Dermis microvascular lymphatic vessel endothelial cell (primary cell): ENCODE results near the gene UFC1. TPM values are rescaled to one million over a fixed set of nuclear protein-coding genes. Genes with fewer than 3 reads are reported as not detected.
A peak's percentile ranks its signal among the peaks of the same experiment; 100 is the strongest.

Experiments
- DNase-seq, 2 donors: peaks; one replicate each; pipeline versions ENCODE4 v3.0.0 to v3.0.0-alpha.2; 2010; ENCODE audit warnings: low read depth in 2 of 2
- total RNA-seq: library from RNA; depleted of rRNA; stranded (reverse); fragments of >200 nt; gene quantifications from 2 replicates; pipeline ENCODE4 v1.2.1, GENCODE V29; 2014

UFC1 gene
- total RNA-seq, 1 donor from 2014 or later = 108 TPM

- no peak for DNase-seq
Measured at GRCh38 chr1:161168906-161169305, 15.1 kb downstream of the UFC1 start.

GRCh38 chr1:161171191-161171590 is 17.4 kb downstream of the UFC1 start:
- DNase-seq = no peak

- no peak for DNase-seq
Measured at GRCh38 chr1:161171696-161172095, 17.9 kb downstream of the UFC1 start.

GRCh38 chr1:161172349-161172748 is 18.6 kb downstream of the UFC1 start:
- no peak for DNase-seq

GRCh38 chr1:161172776-161173376 is 19.1 kb downstream of the UFC1 start:
- DNase-seq = peak in 1 of 2 donors; percentile 19

GRCh38 chr1:161173711-161174110 is 19.9 kb downstream of the UFC1 start:
- no peak for DNase-seq

GRCh38 chr1:161174911-161175310 is 21.1 kb downstream of the UFC1 start:
- no peak for DNase-seq

GRCh38 chr1:161175771-161176453 is 22.1 kb downstream of the UFC1 start:
- DNase-seq = no peak

- DNase-seq = no peak
Measured at GRCh38 chr1:161176468-161177111, 22.8 kb downstream of the UFC1 start.

GRCh38 chr1:161177112-161177935 is 23.5 kb downstream of the UFC1 start, which contains the start of gene B4GALT3:
Gene B4GALT3 (minus strand): TSS chr1:161177507. CDS start chr1:161176060, 1,447 bp downstream.
- DNase-seq = peak in 1 of 2 donors; percentile 80

GRCh38 chr1:161177936-161178244 is 24.1 kb downstream of the UFC1 start:
- DNase-seq = no peak

GRCh38 chr1:161179698-161180097 is 25.9 kb downstream of the UFC1 start:
- no peak for DNase-seq

- DNase-seq = peak in 1 of 2 donors; percentile 25
Measured at GRCh38 chr1:161180639-161181038, 26.9 kb downstream of the UFC1 start.

- DNase-seq = peak in 1 of 2 donors; percentile 42
Measured at GRCh38 chr1:161182214-161182613, 28.4 kb downstream of the UFC1 start.

GRCh38 chr1:161185282-161185682 is 31.5 kb downstream of the UFC1 start:
- DNase-seq = peak; percentile 90 to 96

GRCh38 chr1:161185732-161186311 is 32.0 kb downstream of the UFC1 start:
- DNase-seq = no peak

GRCh38 chr1:161187311-161187710 is 33.5 kb downstream of the UFC1 start:
- DNase-seq = no peak

GRCh38 chr1:161188381-161188780 is 34.6 kb downstream of the UFC1 start:
- no peak for DNase-seq

GRCh38 chr1:161189036-161189435 is 35.3 kb downstream of the UFC1 start:
- DNase-seq = no peak

- no peak for DNase-seq
Measured at GRCh38 chr1:161190962-161191521, 37.3 kb downstream of the UFC1 start.

- DNase-seq = no peak
Measured at GRCh38 chr1:161191971-161192370, 38.2 kb downstream of the UFC1 start.
